NOMO-1 treated with dmso at 0.1 percent for 144 hours (cell line): ENCODE results near the gene CASKIN1.

Source experiments
- DNase-seq: peaks from one replicate; lab custom pipeline; 2025; ENCODE audit not compliant: unreplicated experiment; lab: John Stamatoyannopoulos, UW

Gene CASKIN1

GRCh38 chr16:2176047-2176446 lies 20.4 kb downstream of the CASKIN1 start:
- no peak for DNase-seq

- DNase-seq = no peak
These were observed 21.0 kb downstream of the CASKIN1 start for GRCh38 chr16:2175454-2175853.

GRCh38 chr16:2174396-2175131 lies 21.8 kb downstream of the CASKIN1 start:
- no peak for DNase-seq

- no peak for DNase-seq
These were observed 22.5 kb downstream of the CASKIN1 start for GRCh38 chr16:2173916-2174315.

- no peak for DNase-seq
These were observed 23.0 kb downstream of the CASKIN1 start for GRCh38 chr16:2173366-2173765.

- DNase-seq = no peak
These were observed 23.6 kb downstream of the CASKIN1 start for GRCh38 chr16:2172688-2173335.

GRCh38 chr16:2171601-2172178 lies 24.7 kb downstream of the CASKIN1 start:
- DNase-seq = no peak

- DNase-seq = no peak
These were observed 25.6 kb downstream of the CASKIN1 start for GRCh38 chr16:2170587-2171435.

GRCh38 chr16:2170080-2170479 lies 26.3 kb downstream of the CASKIN1 start:
- no peak for DNase-seq

GRCh38 chr16:2167068-2167638 lies 29.3 kb downstream of the CASKIN1 start:
- DNase-seq = no peak

GRCh38 chr16:2166263-2167067 lies 29.9 kb downstream of the CASKIN1 start:
- DNase-seq = no peak

GRCh38 chr16:2165861-2166260 lies 30.5 kb downstream of the CASKIN1 start:
- no peak for DNase-seq

GRCh38 chr16:2163211-2163881 lies 33.1 kb downstream of the CASKIN1 start:
- DNase-seq = no peak

- no peak for DNase-seq
These were observed 33.7 kb downstream of the CASKIN1 start for GRCh38 chr16:2162676-2163118.

GRCh38 chr16:2161911-2162310 lies 34.5 kb downstream of the CASKIN1 start:
- DNase-seq = no peak

- DNase-seq = no peak
These were observed 35.4 kb downstream of the CASKIN1 start for GRCh38 chr16:2160915-2161551.

- no peak for DNase-seq
These were observed 37.1 kb downstream of the CASKIN1 start for GRCh38 chr16:2159175-2159838.

GRCh38 chr16:2158262-2158638 lies 38.2 kb downstream of the CASKIN1 start:
- no peak for DNase-seq
